Measurements from ENCODE around the gene WDR45B. TPM values are rescaled to one million over a fixed set of nuclear protein-coding genes. Genes with fewer than 3 reads are reported as not detected.

The WDR45B gene
- total RNA-seq, 1 experiment from 2014 or later = 96.5 TPM

- TF ChIP-seq PRDM15 (CRISPR knock-in tag; IDR thresholded peaks at IDR 0.05) (no peak), STAT6 (CRISPR knock-in tag; conservative IDR thresholded peaks at IDR 0.05; ENCODE audit: low read depth) (no peak)
These were observed 34.8 kb downstream of the WDR45B start (continued) for GRCh38 chr17:82613283-82614094.

GRCh38 chr17:82611140-82612058, 36.8 kb downstream of the WDR45B start:
- peaks cover 8% of the 10 kb centered on the region for H3K4me1 Mint-ChIP-seq
- DNase-seq (ENCODE audit: low spot score) = no peak
- no peak overlapping the region for H3K4me3 Mint-ChIP-seq
- ChIA-PET POLR2A (interaction anchor here (0.6 kb wide), 1 partner anchor 36 kb away, joined by 3 read pairs; no protein-coding TSS in a partner anchor), CTCF (no interaction called here)
- no peak for ATAC-seq
- H3K9me3 Mint-ChIP-seq = no peaks in the 10 kb centered on the region
- TF ChIP-seq, protein P1, sequence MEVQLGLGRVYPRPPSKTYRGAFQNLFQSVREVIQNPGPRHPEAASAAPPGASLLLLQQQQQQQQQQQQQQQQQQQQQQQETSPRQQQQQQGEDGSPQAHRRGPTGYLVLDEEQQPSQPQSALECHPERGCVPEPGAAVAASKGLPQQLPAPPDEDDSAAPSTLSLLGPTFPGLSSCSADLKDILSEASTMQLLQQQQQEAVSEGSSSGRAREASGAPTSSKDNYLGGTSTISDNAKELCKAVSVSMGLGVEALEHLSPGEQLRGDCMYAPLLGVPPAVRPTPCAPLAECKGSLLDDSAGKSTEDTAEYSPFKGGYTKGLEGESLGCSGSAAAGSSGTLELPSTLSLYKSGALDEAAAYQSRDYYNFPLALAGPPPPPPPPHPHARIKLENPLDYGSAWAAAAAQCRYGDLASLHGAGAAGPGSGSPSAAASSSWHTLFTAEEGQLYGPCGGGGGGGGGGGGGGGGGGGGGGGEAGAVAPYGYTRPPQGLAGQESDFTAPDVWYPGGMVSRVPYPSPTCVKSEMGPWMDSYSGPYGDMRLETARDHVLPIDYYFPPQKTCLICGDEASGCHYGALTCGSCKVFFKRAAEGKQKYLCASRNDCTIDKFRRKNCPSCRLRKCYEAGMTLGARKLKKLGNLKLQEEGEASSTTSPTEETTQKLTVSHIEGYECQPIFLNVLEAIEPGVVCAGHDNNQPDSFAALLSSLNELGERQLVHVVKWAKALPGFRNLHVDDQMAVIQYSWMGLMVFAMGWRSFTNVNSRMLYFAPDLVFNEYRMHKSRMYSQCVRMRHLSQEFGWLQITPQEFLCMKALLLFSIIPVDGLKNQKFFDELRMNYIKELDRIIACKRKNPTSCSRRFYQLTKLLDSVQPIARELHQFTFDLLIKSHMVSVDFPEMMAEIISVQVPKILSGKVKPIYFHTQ (CRISPR knock-in tag; IDR thresholded peaks at IDR 0.05) = no peak
- TF ChIP-seq MAX (CRISPR knock-in tag; IDR thresholded peaks at IDR 0.05) = no peak
- H3K27ac Mint-ChIP-seq = peak overlapping the region; percentile 76; the same call in 1 of the 2 replicates
- no peaks in the 10 kb centered on the region for H3K27me3 Mint-ChIP-seq (ENCODE audit: low read depth)
- H3K36me3 Mint-ChIP-seq = peaks cover 49% of the 10 kb centered on the region

DNA sequence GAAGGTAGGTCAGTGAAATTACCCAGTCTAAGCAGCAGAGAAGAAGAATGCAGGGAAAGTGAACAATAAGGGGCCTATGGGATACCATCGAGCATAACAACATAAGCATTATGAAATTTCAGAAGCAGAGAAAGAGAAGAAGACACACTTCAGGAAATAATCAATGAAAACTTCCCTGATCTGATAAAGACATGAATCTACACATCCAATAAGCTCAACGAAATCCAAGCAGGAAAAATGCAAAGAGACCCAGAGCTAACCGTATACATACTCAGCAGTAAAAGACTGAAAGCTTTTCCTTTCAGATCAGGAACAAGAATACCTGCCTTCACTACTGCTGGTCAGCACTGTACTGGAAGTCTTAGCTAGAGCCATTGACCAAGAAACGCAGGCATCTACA, 38.6 kb downstream of the WDR45B start:
- POLR2A ChIA-PET = no interaction called here
- CTCF ChIA-PET = interaction anchor here (1.0 to 1.3 kb wide), 2 partner anchors 10 to 185 kb away, joined by 3 to 4 read pairs; no protein-coding TSS in a partner anchor
- DNase-seq (ENCODE audit: low spot score) = no peak
- Mint-ChIP-seq H3K4me1 (peaks cover 8% of the 10 kb centered on the region), H3K27ac (0 out of 2 replicates have a peak overlapping the region, but pooled peaks have one; percentile 57), H3K27me3 (ENCODE audit: low read depth) (no peaks in the 10 kb centered on the region), H3K4me3 (no peak overlapping the region), H3K9me3 (no peaks in the 10 kb centered on the region), H3K36me3 (peaks cover 51% of the 10 kb centered on the region)
- ATAC-seq = no peak
- TF ChIP-seq ERG (CRISPR knock-in tag; IDR thresholded peaks at IDR 0.05) (no peak), CREB1 (CRISPR knock-in tag; IDR thresholded peaks at IDR 0.05) (no peak), MLX (CRISPR knock-in tag; IDR thresholded peaks at IDR 0.05) (no peak), MXD4 (CRISPR knock-in tag; IDR thresholded peaks at IDR 0.05; ENCODE audit: borderline replicate concordance) (no peak), PREB (CRISPR knock-in tag; IDR thresholded peaks at IDR 0.05; ENCODE audit: borderline replicate concordance) (no peak)
- TF ChIP-seq, protein P1 (CRISPR knock-in tag; IDR thresholded peaks at IDR 0.05) = no peak
